Thoracic aorta (tissue), 2 donors: Measurements from ENCODE around the gene CALY. TPM values are rescaled to one million over a fixed set of nuclear protein-coding genes. Genes with fewer than 3 reads are reported as not detected.
"Not testable (repeated sequence)": the region's sequence is repeated elsewhere in the genome, so short reads cannot be mapped to it uniquely, and the experiment has no call there.

Source experiments
- ATAC-seq: fragments of 150-250 bp; one replicate; pipeline ENCODE4 v1.8.0; 2017; ENCODE audit warnings: low read depth; ENCODE audit not compliant: insufficient number of reproducible peaks, low FRiP score
- DNase-seq: peaks from one replicate; pipeline ENCODE4 v3.0.0-alpha.2; 2020; ENCODE audit warnings: low spot score
- H3K27ac ChIP-seq, 2 donors: fragments of 200-600 bp; sonication (generic); 1 replicate in 1 of 2; 2 replicates in 1 of 2; pipeline ENCODE4 v1.5.1; 2016; ENCODE audit warnings: mild to moderate bottlenecking in 2 of 2, moderate library complexity in 2 of 2
- H3K27me3 ChIP-seq: fragments of 200-600 bp; sonication (generic); replicated peaks from 2 replicates; pipeline ENCODE4 v1.6.0; 2016; ENCODE audit warnings: mild to moderate bottlenecking; ENCODE audit not compliant: insufficient read depth
- H3K36me3 ChIP-seq: fragments of 200-600 bp; sonication (generic); one replicate; pipeline ENCODE4 v1.5.1; 2016
- H3K4me1 ChIP-seq, 2 donors: fragments of 200-600 bp; sonication (generic); 1 replicate in 1 of 2; 2 replicates in 1 of 2; pipeline versions ENCODE4 v1.5.1 to v1.6.0; 2016; ENCODE audit warnings: low read depth in 2 of 2, mild to moderate bottlenecking in 1 of 2; ENCODE audit not compliant: control insufficient read depth in 1 of 2
- H3K4me3 ChIP-seq: fragments of 200-600 bp; sonication (generic); 2 replicates; pipeline ENCODE4 v1.5.1; 2016; ENCODE audit warnings: mild to moderate bottlenecking
- H3K9me3 ChIP-seq: fragments of 200-600 bp; sonication (generic); 2 replicates; pipeline ENCODE4 v1.5.1; 2016
- total RNA-seq, 2 donors: library from RNA; depleted of rRNA; stranded (reverse); fragments of >200 nt; gene quantifications; one replicate each; pipeline versions ENCODE4 v1.1.0 to v1.2.3, GENCODE V29; 2016
- TF ChIP-seq, protein P1 (sequence below): fragments of 200-600 bp; sonication (generic); IDR thresholded peaks from one replicate; pipeline ENCODE4 v1.5.1; 2019; ENCODE audit warnings: antibody characterized with exemption

The CALY gene
- total RNA-seq, 2 donors from 2014 or later = not detected

DNA sequence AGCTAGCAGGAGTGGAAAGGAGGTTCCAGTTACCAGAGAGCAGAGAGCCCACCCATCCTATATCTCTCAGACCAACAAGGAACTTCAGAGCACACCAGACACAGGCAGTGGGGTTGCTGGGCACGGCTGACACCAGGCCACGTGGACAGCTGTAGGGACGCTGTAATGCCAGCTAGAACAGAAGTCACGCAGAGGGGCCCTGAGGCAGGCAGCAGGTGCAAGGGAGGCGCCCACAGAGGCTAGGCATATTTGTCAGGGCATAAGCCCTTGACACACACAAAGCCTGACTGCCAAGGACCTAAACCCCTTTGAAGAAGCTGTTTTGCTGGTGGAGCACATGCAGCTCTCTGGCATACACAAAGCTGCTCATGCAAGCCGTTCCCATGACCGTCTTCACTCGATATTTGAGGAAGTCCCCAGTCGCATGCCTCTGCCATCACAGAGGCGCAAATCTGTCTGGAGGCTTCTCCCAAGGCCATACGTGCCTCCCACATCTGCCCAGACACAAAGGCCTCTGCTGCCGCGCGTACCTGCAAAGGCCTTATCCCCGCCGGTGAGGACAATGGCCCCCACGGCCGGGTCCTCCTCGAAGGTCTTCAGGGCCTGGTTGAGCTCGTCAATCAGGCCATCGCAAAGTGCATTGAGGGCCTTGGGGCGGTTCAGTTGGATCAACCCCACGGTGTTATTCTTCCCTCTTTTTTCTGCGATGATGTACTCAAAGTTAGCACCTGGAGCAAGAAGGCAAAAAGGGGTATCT, 33.5 kb upstream of the CALY start:
- TF ChIP-seq, protein P1, sequence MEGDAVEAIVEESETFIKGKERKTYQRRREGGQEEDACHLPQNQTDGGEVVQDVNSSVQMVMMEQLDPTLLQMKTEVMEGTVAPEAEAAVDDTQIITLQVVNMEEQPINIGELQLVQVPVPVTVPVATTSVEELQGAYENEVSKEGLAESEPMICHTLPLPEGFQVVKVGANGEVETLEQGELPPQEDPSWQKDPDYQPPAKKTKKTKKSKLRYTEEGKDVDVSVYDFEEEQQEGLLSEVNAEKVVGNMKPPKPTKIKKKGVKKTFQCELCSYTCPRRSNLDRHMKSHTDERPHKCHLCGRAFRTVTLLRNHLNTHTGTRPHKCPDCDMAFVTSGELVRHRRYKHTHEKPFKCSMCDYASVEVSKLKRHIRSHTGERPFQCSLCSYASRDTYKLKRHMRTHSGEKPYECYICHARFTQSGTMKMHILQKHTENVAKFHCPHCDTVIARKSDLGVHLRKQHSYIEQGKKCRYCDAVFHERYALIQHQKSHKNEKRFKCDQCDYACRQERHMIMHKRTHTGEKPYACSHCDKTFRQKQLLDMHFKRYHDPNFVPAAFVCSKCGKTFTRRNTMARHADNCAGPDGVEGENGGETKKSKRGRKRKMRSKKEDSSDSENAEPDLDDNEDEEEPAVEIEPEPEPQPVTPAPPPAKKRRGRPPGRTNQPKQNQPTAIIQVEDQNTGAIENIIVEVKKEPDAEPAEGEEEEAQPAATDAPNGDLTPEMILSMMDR = no peak
- no peaks in the 10 kb centered on the region for H3K9me3 ChIP-seq
- no peak for DNase-seq
- no peak overlapping the region for H3K4me3 ChIP-seq
- H3K4me1 ChIP-seq = peaks cover 8 to 14% of the 10 kb centered on the region in 2 donors
- no peak for ATAC-seq
- H3K27me3 ChIP-seq = no peaks in the 10 kb centered on the region
- H3K36me3 ChIP-seq = peaks cover 43% of the 10 kb centered on the region
- H3K27ac ChIP-seq = no peak overlapping the region

DNA sequence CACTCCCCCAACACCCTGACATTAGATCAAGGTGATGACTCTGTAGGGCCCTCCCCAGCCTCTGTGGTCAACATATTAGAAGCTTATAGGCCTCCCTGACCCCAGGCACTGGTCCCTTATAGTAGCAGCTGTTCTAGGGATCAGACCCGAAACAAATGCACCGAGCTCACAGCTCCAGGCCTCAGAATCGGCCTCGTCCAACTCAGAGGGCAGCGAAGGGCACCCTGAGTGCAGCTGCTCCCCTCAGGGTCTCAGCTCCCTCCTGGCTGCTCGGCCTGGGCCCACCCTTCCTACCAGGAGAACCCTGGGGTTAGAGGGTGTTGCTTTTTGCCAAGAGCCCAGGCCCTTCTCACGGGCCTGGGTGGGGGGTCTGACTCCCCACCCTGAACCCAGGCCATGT, 31.5 kb upstream of the CALY start:
- Histone ChIP-seq H3K4me3 (no peak overlapping the region), H3K4me1 (peaks cover 4 to 7% of the 10 kb centered on the region in 2 donors), H3K36me3 (peaks cover 47% of the 10 kb centered on the region), H3K27ac (no peak overlapping the region), H3K27me3 (no peaks in the 10 kb centered on the region), H3K9me3 (no peaks in the 10 kb centered on the region)
- no peak for ATAC-seq
- TF ChIP-seq, protein P1 = no peak
- DNase-seq = no peak

DNA sequence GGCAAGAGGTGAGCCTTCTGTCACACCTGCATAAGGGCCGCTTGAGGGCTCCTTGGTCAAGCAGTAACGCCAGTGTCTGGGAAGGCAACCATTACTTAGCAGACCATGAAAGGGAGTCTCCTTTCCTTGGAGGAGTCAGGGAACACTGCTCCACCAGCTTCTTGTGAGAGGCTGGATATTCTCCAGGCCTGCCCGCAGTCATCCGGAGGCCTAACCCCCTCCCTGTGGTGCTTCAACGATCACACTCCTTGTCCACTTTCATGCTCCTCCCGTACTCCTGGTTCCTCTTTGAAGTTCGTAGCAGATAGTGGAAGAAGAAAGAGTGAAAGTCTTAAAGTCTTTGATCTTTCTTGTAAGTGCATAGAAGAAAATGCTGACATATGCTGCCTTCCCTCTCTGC, 30.8 kb upstream of the CALY start:
- not testable (repeated sequence) for DNase-seq, H3K4me1 ChIP-seq, H3K27me3 ChIP-seq, H3K9me3 ChIP-seq, ATAC-seq, H3K27ac ChIP-seq, H3K4me3 ChIP-seq
- H3K36me3 ChIP-seq = peaks cover 52% of the 10 kb centered on the region

DNA sequence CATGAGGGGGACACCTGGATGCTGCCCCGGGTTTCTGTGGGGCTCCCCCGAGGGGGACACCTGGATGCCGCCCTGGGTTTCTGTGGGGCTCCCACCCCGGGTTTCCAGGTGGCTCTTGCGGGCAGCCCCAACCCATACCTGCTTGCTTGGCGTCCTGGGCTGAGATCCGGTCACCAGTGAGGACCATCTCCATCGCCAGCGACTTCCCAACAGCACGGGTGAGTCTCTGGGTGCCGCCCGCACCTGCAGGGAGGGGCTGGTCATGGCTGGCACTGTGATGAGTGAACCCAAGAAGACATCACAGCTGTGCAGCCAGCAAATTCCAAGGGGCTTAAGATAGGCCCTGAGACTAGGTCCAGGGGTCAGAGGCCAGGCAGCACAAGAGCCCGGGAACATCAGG, 30.1 kb upstream of the CALY start:
- H3K36me3 ChIP-seq = peaks cover 53% of the 10 kb centered on the region
- no peaks in the 10 kb centered on the region for H3K9me3 ChIP-seq
- TF ChIP-seq, protein P1 = no peak
- H3K27ac ChIP-seq = no peak overlapping the region
- DNase-seq (no peak), ATAC-seq (no peak)
- H3K4me3 ChIP-seq = no peak overlapping the region
- no peaks in the 10 kb centered on the region for H3K27me3 ChIP-seq
- no peaks in the 10 kb centered on the region for H3K4me1 ChIP-seq

DNA sequence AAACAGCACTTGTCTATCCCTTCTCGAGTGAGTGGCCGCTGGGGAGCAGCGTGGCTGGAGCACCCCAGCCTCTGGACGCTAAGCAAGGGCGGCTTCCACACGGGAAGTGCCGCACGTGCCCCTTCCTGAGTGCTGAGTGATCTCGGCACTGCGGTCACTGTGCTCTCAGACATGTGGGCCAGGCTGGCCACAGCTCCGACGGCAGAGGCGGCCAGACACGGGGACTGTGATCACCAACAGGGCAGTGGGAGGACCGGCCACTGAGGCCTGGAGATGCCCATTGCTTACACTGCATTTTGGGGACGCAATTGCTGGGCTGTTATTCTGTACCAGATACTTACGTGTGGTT, 29.4 kb upstream of the CALY start:
- no peak for ATAC-seq
- no peak overlapping the region for H3K4me3 ChIP-seq
- no peaks in the 10 kb centered on the region for H3K27me3 ChIP-seq
- H3K4me1 ChIP-seq = no peaks in the 10 kb centered on the region
- no peaks in the 10 kb centered on the region for H3K9me3 ChIP-seq
- TF ChIP-seq, protein P1 = no peak
- no peak overlapping the region for H3K27ac ChIP-seq
- H3K36me3 ChIP-seq = peaks cover 53% of the 10 kb centered on the region
- DNase-seq = no peak
